Activated T-cell treated with anti-CD3 and anti-CD28 coated beads, Interleukin-2, amount 50 U/mL, for 48 hours (primary cell): ENCODE data around the gene DOK1.

Source experiments
- DNase-seq, 2 experiments: peaks; one replicate each; pipeline ENCODE4 v3.0.0-alpha.2; 2020

Gene DOK1

GRCh38 chr2:74553892-74554819 is at the start of gene DOK1, which contains the start of gene LOXL3:
Gene DOK1, plus strand, starts transcription at chr2:74554720. Its CDS starts 35 bp downstream, at chr2:74554755.
Gene LOXL3, minus strand, starts transcription at chr2:74553942. Its CDS starts 1,308 bp downstream, at chr2:74552634.
- peak; percentile 90 to 91 for DNase-seq

- DNase-seq = no peak
Measured at GRCh38 chr2:74505448-74506246, 48.9 kb upstream of the DOK1 start.

GRCh38 chr2:74507145-74507925 is 47.2 kb upstream of the DOK1 start, which contains the start of gene PCGF1:
Gene PCGF1, minus strand, starts transcription at chr2:74507695. Its CDS starts 27 bp downstream, at chr2:74507668.
- DNase-seq = peak; percentile 99

- no peak for DNase-seq
Measured at GRCh38 chr2:74507926-74508520, 46.5 kb upstream of the DOK1 start.

GRCh38 chr2:74510272-74510671 is 44.2 kb upstream of the DOK1 start:
- no peak for DNase-seq

- no peak for DNase-seq
Measured at GRCh38 chr2:74511104-74511989, 43.2 kb upstream of the DOK1 start.

- DNase-seq = no peak
Measured at GRCh38 chr2:74512744-74513604, 41.5 kb upstream of the DOK1 start.

GRCh38 chr2:74513605-74514367 is 40.7 kb upstream of the DOK1 start:
- DNase-seq = peak; percentile 45 to 63

- DNase-seq = peak in 1 of 2 experiments; percentile 53
Measured at GRCh38 chr2:74514368-74515270, 39.9 kb upstream of the DOK1 start, which contains the start of gene TLX2. Gene TLX2, plus strand, starts transcription at chr2:74514450. Its CDS starts 357 bp downstream, at chr2:74514807.

GRCh38 chr2:74515271-74515980 is 39.1 kb upstream of the DOK1 start:
- peak in 1 of 2 experiments; percentile 47 for DNase-seq

GRCh38 chr2:74515981-74516633 is 38.4 kb upstream of the DOK1 start:
- peak; percentile 83 to 87 for DNase-seq

GRCh38 chr2:74516650-74517049 is 37.9 kb upstream of the DOK1 start:
- no peak for DNase-seq

- no peak for DNase-seq
Measured at GRCh38 chr2:74522516-74522915, 32.0 kb upstream of the DOK1 start.

- DNase-seq = no peak
Measured at GRCh38 chr2:74524005-74524404, 30.5 kb upstream of the DOK1 start.

GRCh38 chr2:74524955-74525716 is 29.4 kb upstream of the DOK1 start:
- no peak for DNase-seq
